Measurements from ENCODE around the gene TCF12.

TCF12 gene

DNA sequence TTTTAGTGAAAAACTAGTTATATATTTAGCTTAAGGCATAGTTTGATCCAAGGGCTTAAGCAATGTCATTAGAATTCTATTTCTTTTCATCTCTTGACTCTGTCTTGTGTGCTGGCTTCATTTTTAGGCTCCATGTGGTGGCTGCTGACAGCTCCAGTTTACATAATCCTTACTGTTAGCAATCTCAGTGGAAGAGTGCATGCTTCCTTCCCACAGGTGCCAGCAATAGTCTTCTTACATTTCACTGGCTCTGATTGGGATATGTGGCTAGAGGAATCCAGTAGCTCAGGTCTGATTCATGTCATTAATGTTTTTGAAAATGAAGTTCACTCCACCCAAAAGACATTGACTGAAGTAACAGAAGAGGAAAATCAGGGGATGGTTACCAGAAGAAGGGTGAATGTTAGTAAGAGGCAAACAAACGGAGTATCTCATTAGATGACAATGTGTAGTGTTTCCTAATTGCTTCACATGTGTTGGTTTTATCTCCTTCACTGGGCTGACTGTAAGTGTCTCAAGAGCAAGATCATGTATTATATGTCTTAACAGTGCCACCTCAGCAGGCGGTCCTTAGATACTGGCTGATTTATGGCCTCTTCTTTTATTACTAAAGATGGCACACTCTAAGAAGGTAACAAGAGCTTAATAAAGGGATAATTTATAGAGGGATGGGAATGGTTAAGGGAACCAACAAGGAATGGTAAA lies 25.6 kb upstream of the TCF12 start:
- H3K4me3 ChIP-seq (ENCODE audit: low read length): no peak overlapping the region
- TF ChIP-seq, protein P1, sequence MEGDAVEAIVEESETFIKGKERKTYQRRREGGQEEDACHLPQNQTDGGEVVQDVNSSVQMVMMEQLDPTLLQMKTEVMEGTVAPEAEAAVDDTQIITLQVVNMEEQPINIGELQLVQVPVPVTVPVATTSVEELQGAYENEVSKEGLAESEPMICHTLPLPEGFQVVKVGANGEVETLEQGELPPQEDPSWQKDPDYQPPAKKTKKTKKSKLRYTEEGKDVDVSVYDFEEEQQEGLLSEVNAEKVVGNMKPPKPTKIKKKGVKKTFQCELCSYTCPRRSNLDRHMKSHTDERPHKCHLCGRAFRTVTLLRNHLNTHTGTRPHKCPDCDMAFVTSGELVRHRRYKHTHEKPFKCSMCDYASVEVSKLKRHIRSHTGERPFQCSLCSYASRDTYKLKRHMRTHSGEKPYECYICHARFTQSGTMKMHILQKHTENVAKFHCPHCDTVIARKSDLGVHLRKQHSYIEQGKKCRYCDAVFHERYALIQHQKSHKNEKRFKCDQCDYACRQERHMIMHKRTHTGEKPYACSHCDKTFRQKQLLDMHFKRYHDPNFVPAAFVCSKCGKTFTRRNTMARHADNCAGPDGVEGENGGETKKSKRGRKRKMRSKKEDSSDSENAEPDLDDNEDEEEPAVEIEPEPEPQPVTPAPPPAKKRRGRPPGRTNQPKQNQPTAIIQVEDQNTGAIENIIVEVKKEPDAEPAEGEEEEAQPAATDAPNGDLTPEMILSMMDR (IDR thresholded peaks at IDR 0.05; ENCODE audit: insufficient read depth, low read depth, low read length, missing control alignments): no peak
- DNase-seq (ENCODE audit: low read depth): peak; percentile 16

DNA sequence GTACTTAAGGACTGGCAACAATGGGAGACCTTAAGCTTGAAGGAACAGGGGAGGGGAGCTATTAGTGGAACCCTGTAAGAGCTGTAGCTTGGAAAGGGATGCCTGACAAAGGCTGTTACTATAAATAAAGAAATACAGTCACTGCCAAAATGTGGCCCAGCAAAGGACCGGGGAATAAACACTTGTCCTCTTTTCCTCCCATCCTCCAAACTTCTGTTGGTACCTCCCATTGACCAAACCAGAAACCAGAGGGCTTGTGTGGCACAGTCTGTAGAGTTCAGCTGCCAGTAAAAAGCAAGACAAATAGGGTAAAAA lies 25.1 kb upstream of the TCF12 start:
- TF ChIP-seq, protein P1 (IDR thresholded peaks at IDR 0.05; ENCODE audit: insufficient read depth, low read depth, low read length, missing control alignments): no peak
- DNase-seq (ENCODE audit: low read depth): no peak
- no peak overlapping the region for H3K4me3 ChIP-seq (ENCODE audit: low read length)

- no peak overlapping the region for H3K4me3 ChIP-seq (ENCODE audit: low read length)
- DNase-seq (ENCODE audit: low read depth): no peak
- TF ChIP-seq, protein P1 (IDR thresholded peaks at IDR 0.05; ENCODE audit: insufficient read depth, low read depth, low read length, missing control alignments): no peak
These were observed 23.8 kb upstream of the TCF12 start for GRCh38 chr15:56894601-56895000.

- no peak overlapping the region for H3K4me3 ChIP-seq (ENCODE audit: low read length)
- DNase-seq (ENCODE audit: low read depth): no peak
- TF ChIP-seq, protein P1 (IDR thresholded peaks at IDR 0.05; ENCODE audit: insufficient read depth, low read depth, low read length, missing control alignments): no peak
These were observed 16.5 kb upstream of the TCF12 start for GRCh38 chr15:56901931-56902330.

- no peak overlapping the region for H3K4me3 ChIP-seq (ENCODE audit: low read length)
- DNase-seq (ENCODE audit: low read depth): peak; percentile 78
- TF ChIP-seq, protein P1 (IDR thresholded peaks at IDR 0.05; ENCODE audit: insufficient read depth, low read depth, low read length, missing control alignments): no peak
These were observed 11.7 kb upstream of the TCF12 start for GRCh38 chr15:56906766-56907165.

- TF ChIP-seq, protein P1 (IDR thresholded peaks at IDR 0.05; ENCODE audit: insufficient read depth, low read depth, low read length, missing control alignments): no peak
- H3K4me3 ChIP-seq (ENCODE audit: low read length): no peak overlapping the region
- peak; percentile 19 for DNase-seq (ENCODE audit: low read depth)
These were observed 7.6 kb upstream of the TCF12 start for GRCh38 chr15:56910801-56911200.

DNA sequence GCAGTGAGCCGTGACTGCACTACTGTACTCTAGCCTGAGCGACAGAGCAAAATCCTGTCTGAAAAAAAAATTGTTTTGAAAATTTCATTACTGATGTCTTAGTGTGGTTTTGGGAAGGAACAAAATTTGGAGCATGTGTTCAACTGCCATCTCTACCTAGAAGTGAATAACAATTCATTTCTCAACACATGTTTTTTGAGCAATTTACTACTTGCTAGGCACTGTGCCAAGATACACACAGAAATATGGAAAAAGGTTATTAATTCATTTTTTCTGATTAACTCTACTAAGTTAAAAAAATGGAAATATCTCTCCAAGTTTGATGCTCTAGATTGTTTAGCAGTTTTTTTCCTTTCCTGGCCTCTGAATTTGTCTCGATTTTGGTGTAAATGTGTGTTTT lies 5.2 kb upstream of the TCF12 start:
- DNase-seq (ENCODE audit: low read depth): no peak
- TF ChIP-seq, protein P1 (IDR thresholded peaks at IDR 0.05; ENCODE audit: insufficient read depth, low read depth, low read length, missing control alignments): no peak
- H3K4me3 ChIP-seq (ENCODE audit: low read length): no peak overlapping the region

Data from epithelial cell of esophagus (primary cell).